OCI-LY1 (cell line): Measurements from ENCODE around the gene FNTB.

Source experiments
- H2AFZ ChIP-seq: fragments of 200-600 bp; sonication (generic), shearing (Covaris generic); 2 replicates; pipeline ENCODE4 v1.6.0; 2014; ENCODE audit warnings: antibody characterized with exemption, mild to moderate bottlenecking, low read length
- H3F3A ChIP-seq: fragments of 200-600 bp; sonication (generic), shearing (Covaris generic); 2 replicates; pipeline ENCODE4 v1.6.0; 2014; ENCODE audit warnings: mild to moderate bottlenecking, antibody characterized with exemption, low read length, moderate library complexity; ENCODE audit not compliant: insufficient read depth
- H3K27ac ChIP-seq: fragments of 200-600 bp; sonication (generic); 2 replicates; pipeline ENCODE4 v1.5.1; 2014; ENCODE audit warnings: low read length, mixed run types, mild to moderate bottlenecking, low read depth; ENCODE audit not compliant: poor library complexity, severe bottlenecking
- H3K27me3 ChIP-seq: fragments of 200-600 bp; sonication (generic); 2 replicates; pipeline ENCODE4 v1.6.0; 2014; ENCODE audit warnings: antibody characterized with exemption, mild to moderate bottlenecking, low read length, moderate library complexity; ENCODE audit not compliant: insufficient read depth
- H3K36me3 ChIP-seq: fragments of 200-600 bp; sonication (generic); 2 replicates; pipeline ENCODE4 v1.6.1; 2014; ENCODE audit warnings: mild to moderate bottlenecking, antibody characterized with exemption, low read length, moderate library complexity, mixed read lengths; ENCODE audit not compliant: insufficient read depth
- H3K4me1 ChIP-seq: fragments of 200-600 bp; sonication (generic); 2 replicates; pipeline ENCODE4 v1.5.1; 2014; ENCODE audit warnings: mild to moderate bottlenecking, low read length, moderate library complexity; ENCODE audit not compliant: insufficient read depth, severe bottlenecking
- H3K4me2 ChIP-seq: fragments of 200-600 bp; sonication (generic), shearing (Covaris generic); 2 replicates; pipeline ENCODE4 v1.6.1; 2014; ENCODE audit warnings: low read length
- H3K4me3 ChIP-seq: fragments of 200-600 bp; sonication (generic); 2 replicates; pipeline ENCODE4 v1.5.1; 2014; ENCODE audit warnings: low read length, low read depth, mild to moderate bottlenecking, mixed read lengths; ENCODE audit not compliant: poor library complexity, severe bottlenecking
- H3K79me2 ChIP-seq: fragments of 200-600 bp; shearing (Covaris generic); 2 replicates; pipeline ENCODE4 v1.6.1; 2016; ENCODE audit warnings: mixed run types, low read length, mixed read lengths; ENCODE audit not compliant: insufficient read depth
- H3K9ac ChIP-seq: fragments of 200-600 bp; sonication (generic), shearing (Covaris generic); 2 replicates; pipeline ENCODE4 v1.6.1; 2014; ENCODE audit warnings: mild to moderate bottlenecking, low read length, mixed read lengths
- H3K9me2 ChIP-seq: fragments of 200-600 bp; sonication (generic), shearing (Covaris generic); 2 replicates; pipeline ENCODE4 v1.6.1; 2014; ENCODE audit warnings: low read depth, mild to moderate bottlenecking, low read length, mixed read lengths
- H3K9me3 ChIP-seq: fragments of 200-600 bp; shearing (Covaris generic); 2 replicates; pipeline ENCODE4 v1.6.1; 2014; ENCODE audit warnings: low read length, mixed read lengths
- H4K20me1 ChIP-seq: fragments of 200-600 bp; sonication (generic), shearing (Covaris generic); 2 replicates; pipeline ENCODE4 v1.6.0; 2016; ENCODE audit warnings: mild to moderate bottlenecking, low read length; ENCODE audit not compliant: insufficient read depth
- CTCF ChIP-seq: fragments of 200-600 bp; sonication (generic), shearing (Covaris generic); IDR thresholded peaks from 2 replicates; pipeline ENCODE4 v1.5.1; 2017; ENCODE audit warnings: mild to moderate bottlenecking, antibody characterized with exemption, low read length, moderate library complexity, mixed read lengths
- EZH2 ChIP-seq: fragments of 200-600 bp; sonication (generic), shearing (Covaris generic); IDR thresholded peaks from 2 replicates; pipeline ENCODE4 v1.8.0; 2017; ENCODE audit warnings: borderline replicate concordance, mixed run types, mild to moderate bottlenecking, antibody characterized with exemption, low read length, moderate library complexity, mixed read lengths

The FNTB gene

GRCh38 chr14:64968651-64969050 is 18.0 kb upstream of the FNTB start:
- no peaks in the 10 kb centered on the region for H3K9me2 ChIP-seq
- H3K4me1 ChIP-seq = peaks cover 11% of the 10 kb centered on the region
- H3F3A ChIP-seq = no peaks in the 10 kb centered on the region
- H3K9ac ChIP-seq = no peak overlapping the region
- H3K27ac ChIP-seq = no peak overlapping the region
- no peaks in the 10 kb centered on the region for H3K36me3 ChIP-seq
- H3K9me3 ChIP-seq = no peaks in the 10 kb centered on the region
- peaks cover 6% of the 10 kb centered on the region; the same call in 1 of the 2 replicates for H3K27me3 ChIP-seq
- no peak overlapping the region for H2AFZ ChIP-seq
- H4K20me1 ChIP-seq = no peaks in the 10 kb centered on the region
- no peak for TF ChIP-seq EZH2
- no peak for TF ChIP-seq CTCF
- no peak overlapping the region for H3K4me3 ChIP-seq
- no peak overlapping the region for H3K4me2 ChIP-seq
- H3K79me2 ChIP-seq = no peaks in the 10 kb centered on the region

GRCh38 chr14:64970041-64970440 is 16.7 kb upstream of the FNTB start:
- no peaks in the 10 kb centered on the region for H4K20me1 ChIP-seq
- peaks cover 6% of the 10 kb centered on the region; the same call in 1 of the 2 replicates for H3K27me3 ChIP-seq
- H3K4me3 ChIP-seq = no peak overlapping the region
- H3K36me3 ChIP-seq = no peaks in the 10 kb centered on the region
- H3K9me3 ChIP-seq = no peaks in the 10 kb centered on the region
- TF ChIP-seq EZH2 (no peak), CTCF (no peak)
- no peaks in the 10 kb centered on the region for H3K9me2 ChIP-seq
- peaks cover 11% of the 10 kb centered on the region for H3K4me1 ChIP-seq
- no peak overlapping the region for H3K9ac ChIP-seq
- no peaks in the 10 kb centered on the region for H3F3A ChIP-seq
- H3K79me2 ChIP-seq = no peaks in the 10 kb centered on the region
- no peak overlapping the region for H3K27ac ChIP-seq
- H2AFZ ChIP-seq = no peak overlapping the region
- H3K4me2 ChIP-seq = no peak overlapping the region

GRCh38 chr14:64970776-64971477 is 15.8 kb upstream of the FNTB start:
- no peaks in the 10 kb centered on the region for H3K9me2 ChIP-seq
- peaks cover 11% of the 10 kb centered on the region for H3K4me1 ChIP-seq
- no peak overlapping the region for H3K27ac ChIP-seq
- no peaks in the 10 kb centered on the region for H4K20me1 ChIP-seq
- no peaks in the 10 kb centered on the region for H3F3A ChIP-seq
- H3K27me3 ChIP-seq = peaks cover 6% of the 10 kb centered on the region; the same call in 1 of the 2 replicates
- H3K4me3 ChIP-seq = no peak overlapping the region
- H3K9ac ChIP-seq = no peak overlapping the region
- no peaks in the 10 kb centered on the region for H3K9me3 ChIP-seq
- H3K36me3 ChIP-seq = no peaks in the 10 kb centered on the region
- H3K4me2 ChIP-seq = no peak overlapping the region
- no peak for TF ChIP-seq CTCF
- TF ChIP-seq EZH2 = no peak
- H3K79me2 ChIP-seq = no peaks in the 10 kb centered on the region
- no peak overlapping the region for H2AFZ ChIP-seq
